HEK293 (cell line): ENCODE measurements around the gene EPN1.

Experiments
- CTCF ChIA-PET: fragments of 350-600 bp; formaldehyde crosslinking; extraction: SDS; loops from one replicate; lab custom pipeline; 2021; ENCODE audit warnings: antibody characterized with exemption; lab: Yijun Ruan, JAX
- POLR2A ChIA-PET: fragments of 300-600 bp; formaldehyde crosslinking; extraction: SDS; loops from one replicate; lab custom pipeline; 2020; ENCODE audit warnings: antibody characterized with exemption, inconsistent platforms; lab: Yijun Ruan, JAX
- H3K27ac ChIP-seq: fragments of 200-500 bp; sonication (Bioruptor generic); 2 replicates; pipeline ENCODE4 v1.5.1; 2014; ENCODE audit warnings: low read depth, low read length, control low read depth, inconsistent platforms; ENCODE audit errors: extremely low read depth
- H3K36me3 ChIP-seq, 2 experiments: fragments of 200-500 bp in 1 of 2; sonication (Bioruptor generic) in 1 of 2; 1 replicate in 1 of 2; 2 replicates in 1 of 2; pipeline ENCODE4 v1.5.1; 2014 to 2017; ENCODE audit warnings: inconsistent platforms in 2 of 2, low read length in 2 of 2; ENCODE audit not compliant: control insufficient read depth in 2 of 2, insufficient read depth in 1 of 2
- H3K4me1 ChIP-seq: fragments of 200-500 bp; sonication (Bioruptor generic); 2 replicates; pipeline ENCODE4 v1.5.1; 2014; ENCODE audit warnings: mild to moderate bottlenecking, low read length, inconsistent platforms; ENCODE audit not compliant: control insufficient read depth, insufficient read depth
- H3K4me3 ChIP-seq: 2 replicates; pipeline ENCODE4 v1.5.1; 2011; ENCODE audit warnings: low read depth, mild to moderate bottlenecking, control low read depth, low read length, moderate library complexity
- H3K9me3 ChIP-seq: fragments of 200-500 bp; sonication (Bioruptor generic); 2 replicates; pipeline ENCODE4 v1.5.1; 2014; ENCODE audit warnings: low read depth, low read length, inconsistent platforms; ENCODE audit not compliant: control insufficient read depth, insufficient read depth
- BCL11B ChIP-seq: fragments of 450-650 bp; formaldehyde crosslinking; IDR thresholded peaks from 2 replicates; pipeline ENCODE4 v1.5.1; 2016; ENCODE audit warnings: low read depth, missing biosample characterization, missing genetic modification characterization
- CTCF ChIP-seq: fragments of 450-650 bp; formaldehyde crosslinking; IDR thresholded peaks from 2 replicates; pipeline ENCODE4 v1.5.1; 2016; ENCODE audit warnings: missing biosample characterization, missing genetic modification characterization
- FEZF1 ChIP-seq: fragments of 450-650 bp; formaldehyde crosslinking; IDR thresholded peaks from 2 replicates; pipeline ENCODE4 v1.5.1; 2016; ENCODE audit warnings: missing biosample characterization, missing genetic modification characterization
- GLI2 ChIP-seq: fragments of 450-650 bp; formaldehyde crosslinking; IDR thresholded peaks from 2 replicates; pipeline ENCODE4; 2017; ENCODE audit warnings: missing biosample characterization, missing genetic modification characterization, low read depth, borderline replicate concordance
- KLF8 ChIP-seq: fragments of 450-650 bp; formaldehyde crosslinking; IDR thresholded peaks from 2 replicates; pipeline ENCODE4 v1.5.1; 2016; ENCODE audit warnings: missing biosample characterization, missing genetic modification characterization
- MZF1 ChIP-seq: fragments of 450-650 bp; formaldehyde crosslinking; IDR thresholded peaks from 2 replicates; pipeline ENCODE4 v1.5.1; 2017; ENCODE audit warnings: missing biosample characterization, missing genetic modification characterization, borderline replicate concordance
- YY1 ChIP-seq: fragments of 450-650 bp; formaldehyde crosslinking; IDR thresholded peaks from 2 replicates; pipeline ENCODE4 v1.5.1; 2018; ENCODE audit warnings: missing biosample characterization, missing genetic modification characterization
- ZBTB26 ChIP-seq: fragments of 450-650 bp; formaldehyde crosslinking; optimal IDR thresholded peaks from 2 replicates; pipeline ENCODE3; 2016; ENCODE audit warnings: missing biosample characterization, mild to moderate bottlenecking, missing genetic modification characterization
- ZIC2 ChIP-seq: fragments of 450-650 bp; formaldehyde crosslinking; IDR thresholded peaks from 2 replicates; pipeline ENCODE4 v1.5.1; 2016; ENCODE audit warnings: missing biosample characterization, missing genetic modification characterization
- ZNF112 ChIP-seq: fragments of 450-650 bp; formaldehyde crosslinking; IDR thresholded peaks from 2 replicates; pipeline ENCODE4 v1.5.0; 2017; ENCODE audit warnings: missing biosample characterization, missing genetic modification characterization
- ZNF132 ChIP-seq: fragments of 450-650 bp; formaldehyde crosslinking; IDR thresholded peaks from 2 replicates; pipeline ENCODE4 v1.5.1; 2017; ENCODE audit warnings: missing biosample characterization, missing genetic modification characterization, borderline replicate concordance
- ZNF133 ChIP-seq: fragments of 450-650 bp; formaldehyde crosslinking; IDR thresholded peaks from 2 replicates; pipeline ENCODE4 v1.5.1; 2016; ENCODE audit warnings: missing biosample characterization, missing genetic modification characterization
- ZNF175 ChIP-seq: fragments of 450-650 bp; formaldehyde crosslinking; IDR thresholded peaks from 2 replicates; pipeline ENCODE4 v1.5.1; 2016; ENCODE audit warnings: missing biosample characterization, missing genetic modification characterization
- ZNF184 ChIP-seq: fragments of 450-650 bp; IDR thresholded peaks from 2 replicates; pipeline ENCODE4 v1.5.1; 2018; ENCODE audit warnings: missing biosample characterization, mild to moderate bottlenecking, missing genetic modification characterization
- ZNF211 ChIP-seq: fragments of 450-650 bp; formaldehyde crosslinking; IDR thresholded peaks from 2 replicates; pipeline ENCODE4 v1.5.1; 2016; ENCODE audit warnings: low read depth, missing biosample characterization, missing genetic modification characterization
- ZNF223 ChIP-seq: fragments of 450-650 bp; formaldehyde crosslinking; IDR thresholded peaks from 2 replicates; pipeline ENCODE4 v1.5.1; 2016; ENCODE audit warnings: missing biosample characterization, missing genetic modification characterization
- ZNF26 ChIP-seq: fragments of 450-650 bp; formaldehyde crosslinking; IDR thresholded peaks from 2 replicates; pipeline ENCODE4 v1.5.1; 2016; ENCODE audit warnings: missing biosample characterization, missing genetic modification characterization
- ZNF274 ChIP-seq, 2 experiments: fragments of 200-500 bp in 1 of 2; fragments of 450-650 bp in 1 of 2; sonication (Bioruptor generic) in 1 of 2; formaldehyde crosslinking in 1 of 2; IDR thresholded peaks; 2 replicates each; pipeline versions ENCODE4 v1.5.1 to v1.6.1; 2014 to 2016; ENCODE audit warnings: borderline replicate concordance in 1 of 2, inconsistent platforms in 1 of 2, low read length in 1 of 2, missing biosample characterization in 1 of 2, missing genetic modification characterization in 1 of 2
- ZNF311 ChIP-seq: fragments of 450-650 bp; formaldehyde crosslinking; IDR thresholded peaks from 2 replicates; pipeline ENCODE4 v1.5.1; 2017; ENCODE audit warnings: missing biosample characterization, missing genetic modification characterization, borderline replicate concordance
- ZNF366 ChIP-seq: fragments of 450-650 bp; formaldehyde crosslinking; conservative IDR thresholded peaks from 2 replicates; pipeline ENCODE4 v1.5.1; 2016; ENCODE audit warnings: missing biosample characterization, missing genetic modification characterization
- ZNF37A ChIP-seq: fragments of 450-650 bp; IDR thresholded peaks from 2 replicates; pipeline ENCODE4 v1.5.1; 2018; ENCODE audit warnings: missing biosample characterization, missing genetic modification characterization
- ZNF394 ChIP-seq: fragments of 450-650 bp; formaldehyde crosslinking; IDR thresholded peaks from 2 replicates; pipeline ENCODE4 v1.5.1; 2016; ENCODE audit warnings: missing biosample characterization, missing genetic modification characterization, mild to moderate bottlenecking, moderate library complexity, borderline replicate concordance
- ZNF501 ChIP-seq: fragments of 450-650 bp; formaldehyde crosslinking; IDR thresholded peaks from 2 replicates; pipeline ENCODE4 v1.5.1; 2016; ENCODE audit warnings: missing biosample characterization, missing genetic modification characterization
- ZNF513 ChIP-seq: fragments of 450-650 bp; IDR thresholded peaks from 2 replicates; pipeline ENCODE4 v1.5.1; 2018; ENCODE audit warnings: missing biosample characterization, missing genetic modification characterization
- ZNF544 ChIP-seq: fragments of 450-650 bp; formaldehyde crosslinking; IDR thresholded peaks from 2 replicates; pipeline ENCODE4 v1.5.0; 2017; ENCODE audit warnings: missing biosample characterization, missing genetic modification characterization
- ZNF658 ChIP-seq: fragments of 450-650 bp; formaldehyde crosslinking; IDR thresholded peaks from 2 replicates; pipeline ENCODE4; 2016; ENCODE audit warnings: missing biosample characterization, missing genetic modification characterization
- ZNF777 ChIP-seq: fragments of 450-650 bp; formaldehyde crosslinking; IDR thresholded peaks from 2 replicates; pipeline ENCODE4 v1.5.1; 2017; ENCODE audit warnings: missing biosample characterization, missing genetic modification characterization, borderline replicate concordance
- ZNF785 ChIP-seq: fragments of 450-650 bp; formaldehyde crosslinking; IDR thresholded peaks from 2 replicates; pipeline ENCODE4 v1.5.1; 2016; ENCODE audit warnings: missing biosample characterization, missing genetic modification characterization
- ZNF791 ChIP-seq: fragments of 450-650 bp; formaldehyde crosslinking; IDR thresholded peaks from 2 replicates; pipeline ENCODE4 v1.5.1; 2016; ENCODE audit warnings: missing biosample characterization, missing genetic modification characterization
- ZSCAN5A ChIP-seq: fragments of 450-650 bp; formaldehyde crosslinking; IDR thresholded peaks from 2 replicates; pipeline ENCODE4 v1.5.1; 2016; ENCODE audit warnings: missing biosample characterization, missing genetic modification characterization
- ZXDB ChIP-seq: fragments of 450-650 bp; formaldehyde crosslinking; IDR thresholded peaks from 2 replicates; pipeline ENCODE4 v1.5.1; 2016; ENCODE audit warnings: missing biosample characterization, missing genetic modification characterization

EPN1 gene

GRCh38 chr19:55640577-55641425 lies 34.2 kb upstream of the EPN1 start, which contains the start of gene ZNF580:
Gene ZNF580 (plus strand): TSS chr19:55641002. CDS start chr19:55642509, 1,507 bp downstream.
- H3K9me3 ChIP-seq, result no peaks in the 10 kb centered on the region
- peak within 1 kb of the TSS; percentile 61 for H3K4me3 ChIP-seq
- peaks cover 28% of the 10 kb centered on the region for H3K4me1 ChIP-seq
- H3K27ac ChIP-seq, result peak within 1 kb of the TSS; percentile 96
- ChIA-PET CTCF (interaction anchor here (1.0 to 1.3 kb wide), 2 partner anchors 13 to 17 kb away, joined by 4 to 8 read pairs; partner anchors contain the start of gene ZNF784), POLR2A (interaction anchor here (0.6 to 1.0 kb wide), 2 partner anchors 16 to 179 kb away, joined by 3 to 4 read pairs; partner anchors contain the start of gene ISOC2)
- H3K36me3 ChIP-seq, result peaks cover 15 to 26% of the 10 kb centered on the region in 2 experiments; a peak in 2 of 3 replicates
- no peak for TF ChIP-seq ZSCAN5A (tag by site-specific recombination)
- TF ChIP-seq KLF8 (tag by site-specific recombination), result peak; percentile 57
- no peak for TF ChIP-seq ZNF311
- TF ChIP-seq ZNF37A (tag by site-specific recombination), result no peak
- TF ChIP-seq FEZF1 (tag by site-specific recombination), result no peak
- no peak for TF ChIP-seq GLI2 (tag by site-specific recombination)
- TF ChIP-seq ZNF211 (tag by site-specific recombination), result no peak
- no peak for TF ChIP-seq BCL11B
- TF ChIP-seq CTCF (tag by site-specific recombination), result peak; percentile 19; the same call in 1 of the 2 replicates
- no peak for TF ChIP-seq MZF1
- peak; percentile 51 for TF ChIP-seq ZIC2 (tag by site-specific recombination)
- TF ChIP-seq ZNF501 (tag by site-specific recombination), result peak; percentile 49; the same call in 1 of the 2 replicates
- no peak for TF ChIP-seq ZNF791 (tag by site-specific recombination)
- no peak for TF ChIP-seq ZNF513
- TF ChIP-seq YY1, result no peak
- TF ChIP-seq ZNF658 (tag by site-specific recombination), result no peak
- TF ChIP-seq ZNF132, result no peak
- TF ChIP-seq ZNF274 (IDR thresholded peaks at IDR 0.05; ENCODE audit: low read length), result no peak
- TF ChIP-seq ZNF274 (tag by site-specific recombination; IDR thresholded peaks at IDR 0.05; ENCODE audit: borderline replicate concordance), result no peak
- peak; percentile 61 for TF ChIP-seq ZXDB (tag by site-specific recombination)
- TF ChIP-seq ZNF133 (tag by site-specific recombination), result no peak
- TF ChIP-seq ZNF26 (tag by site-specific recombination), result no peak
- TF ChIP-seq ZNF777 (tag by site-specific recombination), result no peak
- no peak for TF ChIP-seq ZNF366 (tag by site-specific recombination)
- TF ChIP-seq ZNF785, result no peak
- TF ChIP-seq ZBTB26 (tag by site-specific recombination), result peak; percentile 48
- no peak for TF ChIP-seq ZNF544 (tag by site-specific recombination)
- TF ChIP-seq ZNF223, result no peak
- no peak for TF ChIP-seq ZNF394
- TF ChIP-seq ZNF175, result no peak
- no peak for TF ChIP-seq ZNF184 (tag by site-specific recombination)
- TF ChIP-seq ZNF112, result no peak
